ENCODE data around the gene PRXL2B.
A peak's percentile ranks its signal among the peaks of the same experiment; 100 is the strongest.

Gene PRXL2B

GRCh38 chr1:2591581-2592261 is 5.1 kb downstream of the PRXL2B start:
- Mint-ChIP-seq H3K27ac (no peak overlapping the region), H3K9me3 (no peaks in the 10 kb centered on the region), H3K27me3 (ENCODE audit: low read depth) (no peaks in the 10 kb centered on the region), H3K36me3 (ENCODE audit: low read depth) (peaks cover 6% of the 10 kb centered on the region), H3K4me1 (ENCODE audit: low read depth) (no peaks in the 10 kb centered on the region), H3K4me3 (no peak overlapping the region)
- no peak for DNase-seq (ENCODE audit: low spot score)

- H3K9me3 Mint-ChIP-seq = no peaks in the 10 kb centered on the region
- H3K27ac Mint-ChIP-seq = peak overlapping the region; percentile 12
- H3K4me3 Mint-ChIP-seq = peak overlapping the region; percentile 38
- no peaks in the 10 kb centered on the region for H3K4me1 Mint-ChIP-seq (ENCODE audit: low read depth)
- no peaks in the 10 kb centered on the region for H3K27me3 Mint-ChIP-seq (ENCODE audit: low read depth)
- no peak for DNase-seq (ENCODE audit: low spot score)
- H3K36me3 Mint-ChIP-seq (ENCODE audit: low read depth) = peaks cover 6% of the 10 kb centered on the region
These were observed 6.1 kb downstream of the PRXL2B start for GRCh38 chr1:2592672-2593071.

GRCh38 chr1:2593251-2593878 is 6.8 kb downstream of the PRXL2B start:
- H3K9me3 Mint-ChIP-seq = no peaks in the 10 kb centered on the region
- H3K27ac Mint-ChIP-seq = no peak overlapping the region
- no peak overlapping the region for H3K4me3 Mint-ChIP-seq
- no peaks in the 10 kb centered on the region for H3K27me3 Mint-ChIP-seq (ENCODE audit: low read depth)
- H3K4me1 Mint-ChIP-seq (ENCODE audit: low read depth) = no peaks in the 10 kb centered on the region
- peaks cover 6% of the 10 kb centered on the region for H3K36me3 Mint-ChIP-seq (ENCODE audit: low read depth)
- no peak for DNase-seq (ENCODE audit: low spot score)

GRCh38 chr1:2594001-2594640 is 7.5 kb downstream of the PRXL2B start:
- H3K27me3 Mint-ChIP-seq (ENCODE audit: low read depth) = no peaks in the 10 kb centered on the region
- H3K9me3 Mint-ChIP-seq = no peaks in the 10 kb centered on the region
- H3K27ac Mint-ChIP-seq = no peak overlapping the region
- H3K36me3 Mint-ChIP-seq (ENCODE audit: low read depth) = peaks cover 6% of the 10 kb centered on the region
- no peak for DNase-seq (ENCODE audit: low spot score)
- no peaks in the 10 kb centered on the region for H3K4me1 Mint-ChIP-seq (ENCODE audit: low read depth)
- no peak overlapping the region for H3K4me3 Mint-ChIP-seq

GRCh38 chr1:2594641-2595131 is 8.1 kb downstream of the PRXL2B start:
- Mint-ChIP-seq H3K27ac (no peak overlapping the region), H3K9me3 (no peaks in the 10 kb centered on the region), H3K36me3 (ENCODE audit: low read depth) (peaks cover 2% of the 10 kb centered on the region), H3K27me3 (ENCODE audit: low read depth) (no peaks in the 10 kb centered on the region), H3K4me3 (no peak overlapping the region), H3K4me1 (ENCODE audit: low read depth) (no peaks in the 10 kb centered on the region)
- no peak for DNase-seq (ENCODE audit: low spot score)

- no peaks in the 10 kb centered on the region for H3K27me3 Mint-ChIP-seq (ENCODE audit: low read depth)
- H3K4me1 Mint-ChIP-seq (ENCODE audit: low read depth) = no peaks in the 10 kb centered on the region
- H3K36me3 Mint-ChIP-seq (ENCODE audit: low read depth) = no peaks in the 10 kb centered on the region
- no peak overlapping the region for H3K27ac Mint-ChIP-seq
- H3K4me3 Mint-ChIP-seq = no peak overlapping the region
- H3K9me3 Mint-ChIP-seq = no peaks in the 10 kb centered on the region
- DNase-seq (ENCODE audit: low spot score) = no peak
These were observed 8.8 kb downstream of the PRXL2B start for GRCh38 chr1:2595261-2595811.

GRCh38 chr1:2595812-2596529 is 9.4 kb downstream of the PRXL2B start:
- H3K36me3 Mint-ChIP-seq (ENCODE audit: low read depth) = no peaks in the 10 kb centered on the region
- H3K27me3 Mint-ChIP-seq (ENCODE audit: low read depth) = no peaks in the 10 kb centered on the region
- H3K9me3 Mint-ChIP-seq = no peaks in the 10 kb centered on the region
- DNase-seq (ENCODE audit: low spot score) = no peak
- H3K4me1 Mint-ChIP-seq (ENCODE audit: low read depth) = no peaks in the 10 kb centered on the region
- no peak overlapping the region for H3K27ac Mint-ChIP-seq
- no peak overlapping the region for H3K4me3 Mint-ChIP-seq

- no peak overlapping the region for H3K27ac Mint-ChIP-seq
- no peaks in the 10 kb centered on the region for H3K4me1 Mint-ChIP-seq (ENCODE audit: low read depth)
- H3K36me3 Mint-ChIP-seq (ENCODE audit: low read depth) = no peaks in the 10 kb centered on the region
- no peak for DNase-seq (ENCODE audit: low spot score)
- H3K4me3 Mint-ChIP-seq = no peak overlapping the region
- no peaks in the 10 kb centered on the region for H3K9me3 Mint-ChIP-seq
- no peaks in the 10 kb centered on the region for H3K27me3 Mint-ChIP-seq (ENCODE audit: low read depth)
These were observed 10.2 kb downstream of the PRXL2B start for GRCh38 chr1:2596530-2597333.

GRCh38 chr1:2597441-2598328 is 11.1 kb downstream of the PRXL2B start:
- Mint-ChIP-seq H3K36me3 (ENCODE audit: low read depth) (no peaks in the 10 kb centered on the region), H3K27ac (no peak overlapping the region), H3K27me3 (ENCODE audit: low read depth) (peaks cover 6% of the 10 kb centered on the region), H3K4me3 (no peak overlapping the region), H3K4me1 (ENCODE audit: low read depth) (no peaks in the 10 kb centered on the region), H3K9me3 (no peaks in the 10 kb centered on the region)
- no peak for DNase-seq (ENCODE audit: low spot score)

GRCh38 chr1:2598329-2598931 is 11.9 kb downstream of the PRXL2B start:
- peaks cover 6% of the 10 kb centered on the region for H3K27me3 Mint-ChIP-seq (ENCODE audit: low read depth)
- no peak overlapping the region for H3K27ac Mint-ChIP-seq

GRCh38 chr1:2601721-2602303 is 15.2 kb downstream of the PRXL2B start:
- H3K27ac Mint-ChIP-seq = no peak overlapping the region

More at GRCh38 chr1:2598329-2598931, 11.9 kb downstream of the PRXL2B start:
- no peaks in the 10 kb centered on the region for H3K36me3 Mint-ChIP-seq (ENCODE audit: low read depth)
- DNase-seq (ENCODE audit: low spot score) = no peak
- no peaks in the 10 kb centered on the region for H3K9me3 Mint-ChIP-seq
- no peak overlapping the region for H3K4me3 Mint-ChIP-seq
- H3K4me1 Mint-ChIP-seq (ENCODE audit: low read depth) = no peaks in the 10 kb centered on the region

GRCh38 chr1:2602311-2602835 is 15.8 kb downstream of the PRXL2B start:
- Mint-ChIP-seq H3K9me3 (no peaks in the 10 kb centered on the region), H3K4me3 (no peak overlapping the region), H3K27ac (no peak overlapping the region), H3K36me3 (ENCODE audit: low read depth) (no peaks in the 10 kb centered on the region), H3K4me1 (ENCODE audit: low read depth) (no peaks in the 10 kb centered on the region), H3K27me3 (ENCODE audit: low read depth) (peaks cover 6% of the 10 kb centered on the region)
- no peak for DNase-seq (ENCODE audit: low spot score)

More at GRCh38 chr1:2601721-2602303, 15.2 kb downstream of the PRXL2B start:
- no peaks in the 10 kb centered on the region for H3K36me3 Mint-ChIP-seq (ENCODE audit: low read depth)
- H3K9me3 Mint-ChIP-seq = no peaks in the 10 kb centered on the region
- H3K4me3 Mint-ChIP-seq = no peak overlapping the region
- H3K27me3 Mint-ChIP-seq (ENCODE audit: low read depth) = peaks cover 6% of the 10 kb centered on the region
- H3K4me1 Mint-ChIP-seq (ENCODE audit: low read depth) = no peaks in the 10 kb centered on the region
- no peak for DNase-seq (ENCODE audit: low spot score)

Data from T-helper 2 cell treated with Interferon-gamma antibody and Interleukin-4, amounts not matched to agents 5 μg/mL and 100 μg/mL, for 36 hours (primary cell).